CD4-positive, alpha-beta T cell treated with Interleukin-1 beta for 1 hour (primary cell): Measurements from ENCODE around the gene OR4X1.
"Not testable (repeated sequence)": the region's sequence is repeated elsewhere in the genome, so short reads cannot be mapped to it uniquely, and the experiment has no call there.

ENCODE experiments used
- DNase-seq, 2 donors: peaks; one replicate each; pipeline ENCODE4 v3.0.0-alpha.2; 2020 to 2022

Gene OR4X1, protein sequence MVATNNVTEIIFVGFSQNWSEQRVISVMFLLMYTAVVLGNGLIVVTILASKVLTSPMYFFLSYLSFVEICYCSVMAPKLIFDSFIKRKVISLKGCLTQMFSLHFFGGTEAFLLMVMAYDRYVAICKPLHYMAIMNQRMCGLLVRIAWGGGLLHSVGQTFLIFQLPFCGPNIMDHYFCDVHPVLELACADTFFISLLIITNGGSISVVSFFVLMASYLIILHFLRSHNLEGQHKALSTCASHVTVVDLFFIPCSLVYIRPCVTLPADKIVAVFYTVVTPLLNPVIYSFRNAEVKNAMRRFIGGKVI

GRCh38 chr11:48263423-48263911 is at the start of gene OR4X1:
Gene OR4X1 (plus strand): TSS chr11:48263861. CDS start chr11:48263861, 0 bp downstream.
- DNase-seq = no peak

DNA sequence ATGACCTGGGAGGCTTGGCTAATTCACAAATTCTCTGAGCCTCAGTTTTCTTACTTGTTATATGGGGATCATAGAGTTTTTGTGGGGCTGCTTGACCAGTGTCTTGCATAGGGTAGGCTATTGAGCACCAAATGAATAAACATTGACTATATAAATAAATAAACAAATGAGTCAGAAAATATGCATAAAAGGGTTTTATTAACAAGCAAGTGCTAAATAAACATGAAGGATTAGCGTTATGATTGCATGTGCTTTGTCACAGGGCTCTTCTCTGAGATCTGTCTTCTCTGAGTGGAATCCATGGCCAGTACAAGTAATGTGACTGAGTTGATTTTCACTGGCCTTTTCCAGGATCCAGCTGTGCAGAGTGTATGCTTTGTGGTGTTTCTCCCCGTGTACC is 47.2 kb upstream of the OR4X1 start, which contains the start of gene OR4B1:
TSS of gene OR4B1 (plus strand) at position 301 of the 400 bp plus-strand sequence. CDS start at position 301, 0 bp downstream.
- no peak for DNase-seq

GRCh38 chr11:48228761-48229160 is 34.9 kb upstream of the OR4X1 start:
- no peak for DNase-seq

DNA sequence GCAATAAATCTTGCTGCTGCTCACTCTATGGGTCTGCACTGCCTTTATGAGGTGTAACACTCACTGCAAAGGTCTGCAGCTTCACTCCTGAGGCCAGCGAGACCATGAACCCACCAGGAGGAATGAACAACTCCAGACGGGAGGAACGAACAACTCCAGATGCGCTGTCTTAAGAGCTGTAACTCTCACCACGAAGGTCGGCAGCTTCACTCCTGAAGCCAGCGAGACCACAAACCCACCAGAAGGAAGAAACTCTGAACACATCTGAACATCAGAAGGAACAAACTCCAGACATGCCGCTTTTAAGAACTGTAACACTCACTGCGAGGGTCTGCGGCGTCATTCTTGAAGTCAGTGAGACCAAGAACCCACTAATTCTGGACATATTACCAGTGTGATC is 33.6 kb upstream of the OR4X1 start:
- not testable (repeated sequence) for DNase-seq

DNA sequence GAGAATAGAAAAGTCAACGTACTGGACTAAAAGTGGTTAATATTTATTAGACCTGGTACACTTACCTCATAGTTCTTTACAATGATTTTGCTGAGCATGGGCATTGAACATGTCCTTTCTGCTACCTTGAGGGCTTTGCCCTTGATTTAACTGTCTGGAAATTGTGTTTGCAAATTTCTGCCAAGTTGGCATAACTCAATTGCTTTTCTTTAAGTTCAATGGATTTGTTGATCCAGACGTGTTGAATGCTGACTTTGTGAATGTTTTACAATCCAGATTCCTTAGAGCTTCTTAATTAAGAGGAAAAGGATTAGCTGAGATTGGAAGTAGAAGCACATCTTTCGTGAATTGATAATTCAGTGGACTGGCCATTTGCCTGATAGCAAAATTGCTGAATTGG is 25.9 kb upstream of the OR4X1 start:
- no peak for DNase-seq

- DNase-seq = no peak
These were observed 21.2 kb upstream of the OR4X1 start for GRCh38 chr11:48242501-48242900.

DNA sequence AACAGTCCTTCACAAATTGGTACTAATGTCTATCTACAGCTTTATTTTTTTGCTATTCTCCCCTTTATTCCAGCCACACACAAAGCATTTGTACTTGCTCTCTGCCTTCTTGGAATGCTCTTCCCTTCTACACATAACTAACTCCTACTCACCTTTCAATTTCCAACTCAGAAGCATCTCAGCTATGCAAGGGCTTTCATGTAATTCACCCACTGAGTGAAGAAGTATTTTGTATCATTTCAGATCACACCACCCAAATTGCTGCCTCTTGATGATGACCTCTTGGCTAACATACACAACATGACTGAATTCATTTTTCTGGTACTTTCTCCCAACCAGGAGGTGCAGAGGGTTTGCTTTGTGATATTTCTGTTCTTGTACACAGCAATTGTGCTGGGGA is 18.9 kb upstream of the OR4X1 start, which contains the start of gene OR4X2:
TSS of gene OR4X2 (plus strand) at position 301 of the 400 bp plus-strand sequence. CDS start at position 301, 0 bp downstream.
- DNase-seq = no peak

- DNase-seq = no peak
These were observed 14.8 kb upstream of the OR4X1 start for GRCh38 chr11:48248902-48249301.

GRCh38 chr11:48261600-48261999 is 2.1 kb upstream of the OR4X1 start:
- no peak for DNase-seq

- DNase-seq = no peak
These were observed 7.0 kb downstream of the OR4X1 start for GRCh38 chr11:48270621-48271020.

- no peak for DNase-seq
These were observed 8.9 kb downstream of the OR4X1 start for GRCh38 chr11:48272606-48273005.

DNA sequence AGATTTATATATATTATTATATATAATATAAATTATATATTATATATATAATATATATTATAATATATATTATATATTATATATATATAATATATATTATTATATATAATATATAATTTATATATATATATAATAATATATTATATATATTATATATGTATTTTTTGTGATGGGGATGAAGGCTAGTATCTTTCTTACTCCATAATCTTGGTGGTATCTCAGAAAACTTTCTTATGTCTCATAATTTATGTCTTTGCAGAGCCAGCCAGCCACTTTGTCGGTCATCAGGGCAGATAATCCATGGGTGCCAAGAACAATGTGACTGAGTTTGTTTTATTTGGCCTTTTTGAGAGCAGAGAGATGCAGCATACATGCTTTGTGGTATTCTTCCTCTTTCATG is 42.3 kb downstream of the OR4X1 start, which contains the start of gene OR4S1:
TSS of gene OR4S1 (plus strand) at position 301 of the 400 bp plus-strand sequence. CDS start at position 301, 0 bp downstream.
- DNase-seq = no peak

DNA sequence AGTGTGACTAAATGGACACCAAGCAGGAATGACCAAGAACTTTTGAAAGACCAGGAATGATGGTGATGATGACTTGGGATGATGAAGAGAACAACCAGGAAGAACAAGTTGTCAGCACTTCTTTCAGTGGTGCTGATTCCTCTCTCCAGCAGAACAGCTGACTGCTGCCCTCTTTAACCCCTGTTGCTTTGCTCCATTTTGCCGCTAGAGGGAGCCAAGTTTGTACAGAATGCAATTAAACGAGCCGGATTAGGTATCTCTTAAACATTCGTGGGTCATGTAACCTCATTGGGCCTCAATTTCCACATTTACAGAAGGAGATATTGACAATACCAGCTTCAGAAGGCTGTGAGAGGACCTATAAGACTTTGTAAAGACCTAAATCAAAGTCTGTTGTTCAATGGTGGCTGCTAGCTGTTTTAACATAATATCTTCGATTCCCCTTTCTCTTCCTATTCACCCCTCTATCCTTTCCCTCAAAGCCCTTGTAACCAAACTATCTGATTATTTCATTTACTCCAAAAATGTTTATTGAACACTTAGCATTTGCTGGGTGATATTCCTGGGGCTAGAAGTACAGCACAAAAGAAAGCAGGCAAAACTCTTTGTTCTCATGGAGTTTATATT is 44.2 kb downstream of the OR4X1 start:
- peak; percentile 39 to 71 for DNase-seq

DNA sequence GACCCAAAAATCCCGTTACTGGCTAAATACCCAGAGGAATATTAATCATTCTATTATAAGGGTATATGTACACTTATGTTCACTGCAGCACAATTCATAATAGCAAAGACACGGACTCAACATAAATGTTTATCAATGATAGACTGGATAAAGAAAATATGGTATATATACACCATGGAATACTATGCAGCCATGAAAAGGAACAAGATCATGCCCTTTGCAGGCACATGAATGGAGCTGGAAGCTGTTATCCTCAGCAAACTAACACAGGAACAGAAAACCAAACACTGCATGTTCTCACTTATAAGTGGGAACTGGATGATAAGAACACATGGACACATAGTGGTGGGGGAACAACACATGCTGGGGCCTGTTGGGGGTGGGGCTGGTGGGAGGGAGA is 49.9 kb downstream of the OR4X1 start:
- not testable (repeated sequence) for DNase-seq
